ENCODE results near the gene ARSJ. TPM values are rescaled to one million over a fixed set of nuclear protein-coding genes. Genes with fewer than 3 reads are reported as not detected.

Gene ARSJ
- total and polyA plus RNA-seq, 2 experiments from 2014 or later = 4.3 to 6.6 TPM

DNA sequence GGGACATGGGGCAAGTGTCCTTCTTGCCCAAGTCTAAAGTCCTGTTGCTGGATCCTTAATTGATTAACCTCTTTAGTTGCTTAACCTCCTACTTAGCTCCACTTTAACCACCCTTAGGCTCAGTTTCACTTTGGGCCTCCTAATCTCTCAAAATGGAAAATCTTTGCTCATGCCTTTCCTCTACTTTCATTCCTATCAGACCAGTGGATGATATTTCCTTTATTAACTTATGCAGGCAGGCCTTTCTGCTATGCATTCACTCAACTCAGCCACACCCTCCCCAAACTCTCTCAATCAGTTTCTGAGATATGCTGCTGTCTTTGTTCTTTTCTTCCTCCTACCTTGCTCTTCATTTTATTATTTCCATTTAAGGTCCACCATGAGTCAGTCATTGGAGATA, 14.4 kb upstream of the ARSJ start:
- Mint-ChIP-seq H3K4me3 (no peak overlapping the region), H3K9me3 (no peaks in the 10 kb centered on the region), H3K4me1 (peaks cover 19% of the 10 kb centered on the region), H3K36me3 (ENCODE audit: low read depth) (no peaks in the 10 kb centered on the region), H3K27ac (no peak overlapping the region), H3K27me3 (ENCODE audit: insufficient read depth, low read depth, poor library complexity) (peaks cover under 1% of the 10 kb centered on the region)
- H3K4me3 ChIP-seq = no peak overlapping the region
- no peaks in the 10 kb centered on the region for H3F3A ChIP-seq (replicated peaks; ENCODE audit: low read depth)
- 0 out of 2 replicates have a peak, but pooled peaks cover 5% of the 10 kb centered on the region for H3K9me2 ChIP-seq (ENCODE audit: insufficient read depth)
- no peaks in the 10 kb centered on the region for H3K4me1 ChIP-seq (ENCODE audit: insufficient read depth)
- no peaks in the 10 kb centered on the region for H3K27me3 ChIP-seq (ENCODE audit: insufficient read depth)
- H2AFZ ChIP-seq = no peak overlapping the region
- no peak overlapping the region for H3K4me2 ChIP-seq
- no peaks in the 10 kb centered on the region for H4K20me1 ChIP-seq (replicated peaks; ENCODE audit: insufficient read depth)
- H3K27ac ChIP-seq (ENCODE audit: low read depth) = no peak overlapping the region
- no peak for ATAC-seq
- no peak for DNase-seq (ENCODE audit: low spot score)
- no peaks in the 10 kb centered on the region for H3K36me3 ChIP-seq (ENCODE audit: insufficient read depth)
- TF ChIP-seq ZNF114 (CRISPR knock-in tag; IDR thresholded peaks at IDR 0.05) (no peak), ZNF331 (CRISPR knock-in tag; IDR thresholded peaks at IDR 0.05; ENCODE audit: low read depth) (no peak), ETS1 (IDR thresholded peaks at IDR 0.05) (no peak), JUNB (IDR thresholded peaks at IDR 0.05; ENCODE audit: unreplicated experiment) (no peak), ZNF462 (CRISPR knock-in tag; IDR thresholded peaks at IDR 0.05) (no peak), EZH2phosphoT487 (IDR thresholded peaks at IDR 0.05; ENCODE audit: unreplicated experiment) (no peak), POLR2AphosphoS5 (IDR thresholded peaks at IDR 0.05; ENCODE audit: low read depth) (no peak), REST (IDR thresholded peaks at IDR 0.05; ENCODE audit: unreplicated experiment) (no peak), CREB1 (CRISPR knock-in tag; IDR thresholded peaks at IDR 0.05; ENCODE audit: low read depth) (no peak), STAT1 (IDR thresholded peaks at IDR 0.05; ENCODE audit: unreplicated experiment) (no peak), EZH2 (IDR thresholded peaks at IDR 0.05; ENCODE audit: low read depth, unreplicated experiment) (no peak), NANOG (IDR thresholded peaks at IDR 0.05; ENCODE audit: borderline replicate concordance) (no peak)
- TF ChIP-seq, protein P1, sequence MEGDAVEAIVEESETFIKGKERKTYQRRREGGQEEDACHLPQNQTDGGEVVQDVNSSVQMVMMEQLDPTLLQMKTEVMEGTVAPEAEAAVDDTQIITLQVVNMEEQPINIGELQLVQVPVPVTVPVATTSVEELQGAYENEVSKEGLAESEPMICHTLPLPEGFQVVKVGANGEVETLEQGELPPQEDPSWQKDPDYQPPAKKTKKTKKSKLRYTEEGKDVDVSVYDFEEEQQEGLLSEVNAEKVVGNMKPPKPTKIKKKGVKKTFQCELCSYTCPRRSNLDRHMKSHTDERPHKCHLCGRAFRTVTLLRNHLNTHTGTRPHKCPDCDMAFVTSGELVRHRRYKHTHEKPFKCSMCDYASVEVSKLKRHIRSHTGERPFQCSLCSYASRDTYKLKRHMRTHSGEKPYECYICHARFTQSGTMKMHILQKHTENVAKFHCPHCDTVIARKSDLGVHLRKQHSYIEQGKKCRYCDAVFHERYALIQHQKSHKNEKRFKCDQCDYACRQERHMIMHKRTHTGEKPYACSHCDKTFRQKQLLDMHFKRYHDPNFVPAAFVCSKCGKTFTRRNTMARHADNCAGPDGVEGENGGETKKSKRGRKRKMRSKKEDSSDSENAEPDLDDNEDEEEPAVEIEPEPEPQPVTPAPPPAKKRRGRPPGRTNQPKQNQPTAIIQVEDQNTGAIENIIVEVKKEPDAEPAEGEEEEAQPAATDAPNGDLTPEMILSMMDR (conservative IDR thresholded peaks at IDR 0.05; ENCODE audit: low read depth in 2 of 2) = no peak
- no peaks in the 10 kb centered on the region for H3K79me2 ChIP-seq (replicated peaks; ENCODE audit: insufficient read depth)

All from GM23338 (cell line).